Stomach (tissue), 9 donors: ENCODE data around the gene TMEM33. TPM values are rescaled to one million over a fixed set of nuclear protein-coding genes. Genes with fewer than 3 reads are reported as not detected.

Source experiments
- DNase-seq, 2 donors: peaks; one replicate each; pipeline versions ENCODE4 v3.0.0 to v3.0.0-alpha.2; 2013 to 2019
- H3K27ac ChIP-seq, 5 donors: fragments of 200-600 bp in 4 of 5; sonication (generic) in 4 of 5; one replicate each; pipeline ENCODE4 v1.5.1; 2013 to 2019; ENCODE audit warnings: mild to moderate bottlenecking in 1 of 5, moderate library complexity in 1 of 5
- H3K27me3 ChIP-seq, 3 donors: fragments of 200-600 bp; sonication (generic); one replicate each; pipeline ENCODE4 v1.5.1; 2017 to 2019; ENCODE audit warnings: mixed run types in 1 of 3
- H3K36me3 ChIP-seq, 4 donors: fragments of 200-600 bp; sonication (generic); 1 replicate in 3 of 4; 2 replicates in 1 of 4; pipeline ENCODE4 v1.5.1; 2016 to 2019
- H3K4me1 ChIP-seq, 4 donors: fragments of 200-600 bp; sonication (generic); one replicate each; pipeline ENCODE4 v1.5.1; 2016 to 2019
- H3K4me3 ChIP-seq, 4 donors: fragments of 200-600 bp; sonication (generic) in 3 of 4; one replicate each; pipeline ENCODE4 v1.5.1; 2016 to 2019; ENCODE audit warnings: mild to moderate bottlenecking in 1 of 4
- H3K9me3 ChIP-seq, 4 donors: fragments of 200-600 bp; sonication (generic); one replicate each; pipeline ENCODE4 v1.5.1; 2016 to 2019
- CTCF ChIP-seq, 7 experiments: fragments of 450-650 bp in 4 of 7; fragments of 200-600 bp in 3 of 7; sonication (generic) in 3 of 7; IDR thresholded peaks; one replicate each; pipeline ENCODE4 v1.5.1; 2016 to 2019; ENCODE audit warnings: antibody characterized with exemption in 7 of 7, control low read depth in 2 of 7, mild to moderate bottlenecking in 1 of 7
- EP300 ChIP-seq: sonication (generic); formaldehyde crosslinking; IDR thresholded peaks from one replicate; pipeline ENCODE4 v1.6.1; 2017; ENCODE audit warnings: antibody characterized with exemption
- POLR2A ChIP-seq, 4 donors: fragments of 450-650 bp; IDR thresholded peaks; one replicate each; pipeline ENCODE4 v1.6.1; 2016; ENCODE audit warnings: antibody characterized with exemption in 4 of 4, control low read depth in 2 of 4, mild to moderate bottlenecking in 1 of 4, moderate library complexity in 1 of 4
- POLR2AphosphoS5 ChIP-seq, 3 donors: sonication (generic); formaldehyde crosslinking; IDR thresholded peaks; one replicate each; pipeline ENCODE4 v1.6.1; 2016; ENCODE audit warnings: antibody characterized with exemption in 3 of 3
- WGBS, 5 donors: extraction: QIAGEN DNeasy Blood & Tissue Kit in 3 of 5; methylation state at CpG; one replicate each; pipeline versions ENCODE4 v1.1.5 to v1.1.7; 2013 to 2018; 5-methylcytosine and 5-hydroxymethylcytosine counted together
- intact Hi-C: fragments of 100-400 bp; cut with DNase I; formaldehyde crosslinking; loops from one replicate; pipeline ENCODE4 v1.15.1; 2023; ENCODE audit warnings: low total_unique reads
- polyA plus RNA-seq, 3 donors: library from polyadenylated mRNA; stranded (reverse); fragments of 200-250 nt; gene quantifications; one replicate each; pipeline ENCODE4 v1.2.3, GENCODE V29; 2013
- total RNA-seq, 5 donors: library from RNA; depleted of rRNA; stranded (reverse); fragments of >200 nt; gene quantifications; one replicate each; pipeline versions ENCODE4 v1.1.0 to v1.2.3, GENCODE V29; 2014 to 2016
- donor health status: healthy with polysubstance abuse.
- donor health status: Bipolar disorder and iron deficiency.
- donor health status: healthy.

Gene TMEM33
- total and polyA plus RNA-seq, 8 donors = 2.4 to 130 (median 30.4) TPM

GRCh38 chr4:41989994-41990364, 54.8 kb downstream of the TMEM33 start:
- WGBS, 5 donors = 0 to 2% (median 1%) methylated on average over 12 of the region's 12 CpGs
- peak overlapping the region; percentile 89 to 92 (median 91) for H3K27ac ChIP-seq
- H3K27me3 ChIP-seq = no peaks in the 10 kb centered on the region
- no peak for TF ChIP-seq CTCF (IDR thresholded peaks at IDR 0.05)
- no peak for TF ChIP-seq POLR2A (IDR thresholded peaks at IDR 0.05)
- TF ChIP-seq POLR2AphosphoS5 (IDR thresholded peaks at IDR 0.05) = no peak
- no peak for TF ChIP-seq EP300
- peaks cover 9 to 36% (median 22%) of the 10 kb centered on the region in 4 donors for H3K4me1 ChIP-seq
- H3K4me3 ChIP-seq = peak overlapping the region; percentile 75 to 97 (median 88)
- no peaks in the 10 kb centered on the region for H3K9me3 ChIP-seq
- H3K36me3 ChIP-seq = no peaks in the 10 kb centered on the region
- no peak for DNase-seq
- intact Hi-C loops = no loop called here

GRCh38 chr4:41990365-41991111, 55.3 kb downstream of the TMEM33 start, which contains the start of gene SLC30A9:
Gene SLC30A9 (plus strand): TSS chr4:41990530. CDS start chr4:41990652, 122 bp downstream.
- Histone ChIP-seq H3K4me3 (peak within 1 kb of the TSS; percentile 75 to 97 (median 88)), H3K36me3 (no peaks in the 10 kb centered on the region), H3K27ac (peak within 1 kb of the TSS; percentile 89 to 92 (median 91)), H3K4me1 (peaks cover 9 to 36% (median 22%) of the 10 kb centered on the region in 4 donors), H3K27me3 (no peaks in the 10 kb centered on the region), H3K9me3 (no peaks in the 10 kb centered on the region)
- intact Hi-C loops = no loop called here
- TF ChIP-seq EP300 = no peak
- TF ChIP-seq POLR2A (IDR thresholded peaks at IDR 0.05) = peak in 2 of 4 donors; percentile 52 to 66
- peak; percentile 98 to 99 (median 98) for TF ChIP-seq POLR2AphosphoS5 (IDR thresholded peaks at IDR 0.05)
- peak in 5 of 7 experiments; percentile 17 to 48 (median 37) for TF ChIP-seq CTCF (IDR thresholded peaks at IDR 0.05)
- DNase-seq = peak; percentile 96 to 99
- WGBS, 5 donors = 0 to 1% (median 0%) methylated on average over 26 to 64 of the region's 64 CpGs

- Histone ChIP-seq H3K4me1 (peaks cover 9 to 36% (median 22%) of the 10 kb centered on the region in 4 donors), H3K27ac (no peak overlapping the region), H3K4me3 (peak overlapping the region in 2 of 4 donors; percentile 75 to 93), H3K36me3 (no peaks in the 10 kb centered on the region), H3K27me3 (no peaks in the 10 kb centered on the region), H3K9me3 (no peaks in the 10 kb centered on the region)
- intact Hi-C loops = no loop called here
- 86 to 91% (median 87%) methylated on average over 10 of the region's 10 CpGs for WGBS, 5 donors
- TF ChIP-seq POLR2AphosphoS5 (IDR thresholded peaks at IDR 0.05) (no peak), EP300 (no peak), CTCF (IDR thresholded peaks at IDR 0.05) (no peak), POLR2A (IDR thresholded peaks at IDR 0.05) (no peak)
- DNase-seq = peak in 1 of 2 donors; percentile 12
These were observed 56.9 kb downstream of the TMEM33 start for GRCh38 chr4:41991916-41992767.
